WTC11 (cell line): ENCODE results near the gene CRELD2.

ENCODE experiments used
- ARID4B ChIP-seq: sonication (generic); formaldehyde crosslinking; IDR thresholded peaks from 2 replicates; pipeline ENCODE4 v1.8.0; 2023; ENCODE audit warnings: missing genetic modification reagents, mild to moderate bottlenecking, borderline replicate concordance
- ATF1 ChIP-seq: sonication (generic); formaldehyde crosslinking; IDR thresholded peaks from 2 replicates; pipeline ENCODE4 v1.8.1; 2023; ENCODE audit warnings: mild to moderate bottlenecking, moderate library complexity, missing genetic modification reagents
- CREB1 ChIP-seq: sonication (generic); formaldehyde crosslinking; IDR thresholded peaks from 2 replicates; pipeline ENCODE4 v1.8.0; 2023; ENCODE audit warnings: mild to moderate bottlenecking, missing genetic modification reagents
- CTCF ChIP-seq: fragments of 200-600 bp; IDR thresholded peaks from 2 replicates; pipeline ENCODE4 v1.8.0; 2022; ENCODE audit warnings: antibody characterized with exemption
- RORB ChIP-seq: fragments of 250-450 bp; sonication (Bioruptor Pico); IDR thresholded peaks from 2 replicates; pipeline ENCODE4 v1.9.0; 2021; ENCODE audit warnings: mild to moderate bottlenecking

- TF ChIP-seq ARID4B (CRISPR knock-in tag) (no peak), CTCF (no peak), CREB1 (no peak), RORB (CRISPR knock-in tag) (no peak), ATF1 (CRISPR knock-in tag) (no peak)
Observed at GRCh38 chr22:49910229-49911155, 7.9 kb upstream of the CRELD2 start.
